CD14-positive monocyte (primary cell): ENCODE measurements around the gene CEACAM1. TPM values are rescaled to one million over a fixed set of nuclear protein-coding genes. Genes with fewer than 3 reads are reported as not detected.

ENCODE experiments used
- DNase-seq, 3 donors: peaks; one replicate each; pipeline ENCODE4 v3.0.0-alpha.2; 2011 to 2022
- H2AFZ ChIP-seq: 2 replicates; pipeline ENCODE4 v1.6.0; 2012; ENCODE audit warnings: mild to moderate bottlenecking, low read depth, low read length, inconsistent platforms; ENCODE audit not compliant: insufficient read depth, poor library complexity, severe bottlenecking
- H3K27ac ChIP-seq, 2 donors: 1 replicate in 1 of 2; 2 replicates in 1 of 2; pipeline ENCODE4 v1.5.1; 2012 to 2013; ENCODE audit warnings: low read length in 2 of 2, control low read depth in 1 of 2, inconsistent platforms in 1 of 2, low read depth in 1 of 2, mild to moderate bottlenecking in 1 of 2
- H3K27me3 ChIP-seq, 2 donors: one replicate each; pipeline versions ENCODE4 v1.6.0 to v1.6.1; 2011 to 2013; ENCODE audit warnings: low read length in 2 of 2; ENCODE audit not compliant: control insufficient read depth in 2 of 2, insufficient read depth in 2 of 2
- H3K36me3 ChIP-seq, 2 donors: replicated peaks in 1 of 2; 1 replicate in 1 of 2; 2 replicates in 1 of 2; pipeline versions ENCODE4 v1.5.1 to v1.6.1; 2012 to 2013; ENCODE audit warnings: low read length in 2 of 2, control low read depth in 1 of 2, inconsistent platforms in 1 of 2, mild to moderate bottlenecking in 1 of 2; ENCODE audit not compliant: insufficient read depth in 2 of 2, control insufficient read depth in 1 of 2
- H3K4me1 ChIP-seq, 2 donors: 1 replicate in 1 of 2; 2 replicates in 1 of 2; pipeline versions ENCODE4 v1.5.1 to v1.6.1; 2012 to 2013; ENCODE audit warnings: low read length in 2 of 2, control low read depth in 1 of 2, inconsistent platforms in 1 of 2, mild to moderate bottlenecking in 1 of 2, moderate library complexity in 1 of 2; ENCODE audit not compliant: insufficient read depth in 2 of 2, control insufficient read depth in 1 of 2
- H3K4me2 ChIP-seq: replicated peaks from 2 replicates; pipeline ENCODE3; 2012; ENCODE audit warnings: low read length, moderate library complexity, mild to moderate bottlenecking; ENCODE audit not compliant: poor library complexity, severe bottlenecking; ENCODE audit errors: extremely low read depth
- H3K4me3 ChIP-seq, 3 experiments: fragments of 200-600 bp in 1 of 3; sonication (generic) in 1 of 3; replicated peaks in 1 of 3; 1 replicate in 2 of 3; 2 replicates in 1 of 3; pipeline ENCODE4 v1.5.1; 2011 to 2013; ENCODE audit warnings: low read length in 3 of 3, mild to moderate bottlenecking in 3 of 3, control low read depth in 2 of 3, low read depth in 2 of 3, inconsistent platforms in 1 of 3, moderate library complexity in 1 of 3
- H3K79me2 ChIP-seq: 2 replicates; pipeline ENCODE4 v1.6.0; 2012; ENCODE audit warnings: mild to moderate bottlenecking, control low read depth, inconsistent platforms, low read length, moderate library complexity; ENCODE audit not compliant: insufficient read depth
- H3K9ac ChIP-seq: 2 replicates; pipeline ENCODE4 v1.6.0; 2017; ENCODE audit warnings: low read length, mild to moderate bottlenecking; ENCODE audit not compliant: insufficient read depth, poor library complexity, severe bottlenecking
- H3K9me3 ChIP-seq, 2 donors: replicated peaks in 1 of 2; 1 replicate in 1 of 2; 2 replicates in 1 of 2; pipeline versions ENCODE4 v1.5.1 to v1.6.1; 2012 to 2013; ENCODE audit warnings: low read length in 2 of 2, control low read depth in 1 of 2; ENCODE audit not compliant: control insufficient read depth in 1 of 2, insufficient read depth in 1 of 2
- H4K20me1 ChIP-seq: 2 replicates; pipeline ENCODE4 v1.6.0; 2012; ENCODE audit warnings: mild to moderate bottlenecking, low read length, control low read depth, moderate library complexity; ENCODE audit not compliant: insufficient read depth
- H3K27ac Mint-ChIP-seq, 7 donors: one replicate each; pipeline ENCODE4 v1.8.0; 2020; ENCODE audit warnings: mild to moderate bottlenecking in 7 of 7, mixed read lengths in 7 of 7, moderate library complexity in 6 of 7, inconsistent platforms in 2 of 7
- H3K27me3 Mint-ChIP-seq, 3 donors: one replicate each; pipeline ENCODE4 v1.8.0; 2021 to 2022; ENCODE audit warnings: low read depth in 3 of 3, mild to moderate bottlenecking in 3 of 3, mixed read lengths in 3 of 3, moderate library complexity in 3 of 3, inconsistent platforms in 1 of 3
- H3K36me3 Mint-ChIP-seq, 2 donors: one replicate each; pipeline ENCODE4 v1.8.0; 2020; ENCODE audit warnings: mixed read lengths in 2 of 2, inconsistent platforms in 1 of 2, mild to moderate bottlenecking in 1 of 2
- H3K4me1 Mint-ChIP-seq: one replicate; pipeline ENCODE4 v1.8.0; 2020; ENCODE audit warnings: mild to moderate bottlenecking, mixed read lengths
- H3K4me3 Mint-ChIP-seq, 2 donors: one replicate each; pipeline ENCODE4 v1.8.0; 2020; ENCODE audit warnings: mild to moderate bottlenecking in 2 of 2, mixed read lengths in 2 of 2, moderate library complexity in 1 of 2
- H3K9me3 Mint-ChIP-seq, 7 donors: one replicate each; pipeline ENCODE4 v1.8.0; 2020 to 2022; ENCODE audit warnings: mixed read lengths in 7 of 7, mild to moderate bottlenecking in 6 of 7, moderate library complexity in 6 of 7, inconsistent platforms in 2 of 7
- CTCF ChIP-seq: fragments of 200-600 bp; IDR thresholded peaks from one replicate; pipeline ENCODE4 v1.8.0; 2022; ENCODE audit warnings: antibody characterized with exemption, mild to moderate bottlenecking
- WGBS: methylation state at CpG from one replicate; pipeline ENCODE4 v1.1.5; 2013; ENCODE audit warnings: missing lambda C conversion rate; ENCODE audit not compliant: insufficient coverage; 5-methylcytosine and 5-hydroxymethylcytosine counted together
- intact Hi-C, 2 donors: fragments of 100-400 bp; cut with micrococcal nuclease; formaldehyde crosslinking; loops; one replicate each; pipeline versions ENCODE4 v1.15.0 to v1.15.1; 2023
- polyA plus RNA-seq, 3 donors: library from polyadenylated mRNA; depleted of rRNA in 1 of 3; unstranded in 2 of 3; stranded (reverse) in 1 of 3; fragments of 300-500 nt in 2 of 3; fragments of >200 nt in 1 of 3; fragmentation: Illumina TruSeq in 2 of 3; gene quantifications; 1 replicate in 2 of 3; 2 replicates in 1 of 3; pipeline ENCODE4 v1.2.3, GENCODE V29; 2012 to 2021

Gene CEACAM1
- polyA plus RNA-seq, 3 donors, result 0.09 to 0.40 (median 0.22) TPM

DNA sequence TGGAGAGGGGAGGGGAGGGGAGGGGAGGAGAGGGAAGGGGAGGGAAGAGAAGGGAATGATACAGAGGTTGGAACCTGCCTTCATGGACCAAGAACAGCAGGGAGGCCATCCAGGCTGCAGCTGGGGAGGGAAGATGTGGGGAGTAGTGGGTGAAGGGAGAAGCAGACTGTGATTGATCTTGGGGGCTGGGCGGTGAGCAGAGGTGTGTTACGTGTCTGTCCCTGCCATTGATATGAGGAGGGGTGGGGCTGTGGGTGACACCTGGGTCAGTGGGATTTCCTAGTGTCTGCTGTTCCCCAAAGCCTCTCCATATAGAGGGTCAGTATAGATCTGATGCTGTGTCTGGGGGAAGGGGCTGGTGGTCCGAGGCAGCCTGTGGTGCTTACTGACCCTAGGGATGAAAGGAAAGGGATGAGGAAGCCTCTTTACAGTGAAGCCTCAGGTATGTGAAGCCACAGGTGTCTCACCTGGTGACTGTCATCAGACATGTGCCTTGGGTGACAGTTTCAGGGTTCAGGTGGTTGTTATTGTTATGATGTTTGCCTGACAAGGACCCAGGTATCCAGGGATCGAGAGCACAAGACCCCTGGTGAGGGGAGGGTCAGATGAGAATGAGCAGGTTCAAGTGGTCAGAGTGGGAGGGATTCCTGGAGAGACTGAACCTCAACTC, 18.7 kb upstream of the CEACAM1 start:
- no peak for TF ChIP-seq CTCF
- peaks cover 7 to 11% of the 10 kb centered on the region in 2 donors for H3K36me3 Mint-ChIP-seq
- no peak overlapping the region for H3K4me2 ChIP-seq
- WGBS, result 88% methylated on average over 4 of the region's 4 CpGs
- H3K36me3 ChIP-seq, result no peaks in the 10 kb centered on the region
- peaks cover 51 to 64% (median 62%) of the 10 kb centered on the region in 3 donors for H3K27me3 Mint-ChIP-seq
- H3K9ac ChIP-seq, result no peak overlapping the region
- no peaks in the 10 kb centered on the region for H3K79me2 ChIP-seq
- H3K4me1 ChIP-seq, result no peaks in the 10 kb centered on the region
- intact Hi-C loops, result no loop called here
- peak overlapping the region in 1 of 2 donors; percentile 58 for H3K4me3 Mint-ChIP-seq
- H4K20me1 ChIP-seq, result no peaks in the 10 kb centered on the region
- H2AFZ ChIP-seq, result no peak overlapping the region
- H3K27me3 ChIP-seq, result peaks cover 8 to 52% of the 10 kb centered on the region in 2 donors
- no peaks in the 10 kb centered on the region for H3K4me1 Mint-ChIP-seq
- no peak overlapping the region for H3K4me3 ChIP-seq
- H3K9me3 ChIP-seq, result peaks cover 27 to 30% of the 10 kb centered on the region in 2 donors
- no peak overlapping the region for H3K27ac ChIP-seq
- DNase-seq, result no peak
- H3K9me3 Mint-ChIP-seq, result peaks cover 19 to 42% (median 38%) of the 10 kb centered on the region in 7 donors
- peak overlapping the region in 1 of 7 donors; percentile 29 for H3K27ac Mint-ChIP-seq

DNA sequence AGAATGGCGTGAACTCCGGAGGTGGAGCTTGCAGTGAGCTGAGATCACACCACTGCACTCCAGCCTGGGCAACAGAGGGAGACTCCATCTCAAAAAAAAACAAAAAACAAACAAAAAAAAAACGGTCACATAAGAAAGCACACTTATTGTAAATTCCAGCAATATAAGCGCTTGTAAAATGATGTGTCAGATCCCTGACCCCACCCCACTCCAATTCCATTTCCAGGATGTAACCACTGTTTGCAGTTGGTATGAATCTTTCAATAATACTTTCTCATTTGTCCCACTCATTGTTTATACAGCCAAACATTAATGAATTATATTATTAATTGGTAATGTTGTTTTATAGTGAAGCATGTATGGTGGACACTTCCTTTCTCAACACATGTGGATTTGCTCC, 15.9 kb upstream of the CEACAM1 start:
- Histone ChIP-seq H3K4me2 (no peak overlapping the region), H3K4me1 (peaks cover 0 to 4% of the 10 kb centered on the region in 2 donors), H3K27ac (no peak overlapping the region), H3K9me3 (peaks cover 6% of the 10 kb centered on the region in 2 donors), H4K20me1 (no peaks in the 10 kb centered on the region), H2AFZ (no peak overlapping the region), H3K79me2 (no peaks in the 10 kb centered on the region), H3K36me3 (no peaks in the 10 kb centered on the region), H3K27me3 (peaks cover 0 to 32% of the 10 kb centered on the region in 2 donors), H3K9ac (no peak overlapping the region), H3K4me3 (no peak overlapping the region)
- intact Hi-C loops, result no loop called here
- 83% methylated on average over 1 of the region's 4 CpGs for WGBS
- Mint-ChIP-seq H3K4me1 (peaks cover 3% of the 10 kb centered on the region), H3K9me3 (peaks cover 3 to 16% (median 11%) of the 10 kb centered on the region in 7 donors), H3K27me3 (peaks cover 36 to 49% (median 43%) of the 10 kb centered on the region in 3 donors), H3K36me3 (peaks cover 0 to under 1% of the 10 kb centered on the region in 2 donors), H3K27ac (no peak overlapping the region), H3K4me3 (no peak overlapping the region)
- no peak for TF ChIP-seq CTCF
- no peak for DNase-seq
